H1 (cell line): ENCODE measurements around the gene FBXL17.

ENCODE experiments used
- CHD7 ChIP-seq: fragments of 300-600 bp; sonication (generic); IDR thresholded peaks from 2 replicates; pipeline ENCODE4 v1.7.1; 2012; ENCODE audit warnings: low read length, moderate library complexity, mild to moderate bottlenecking, inconsistent platforms; ENCODE audit not compliant: insufficient replicate concordance
- CTCF ChIP-seq, 3 experiments: IDR thresholded peaks; 1 replicate in 2 of 3; 2 replicates in 1 of 3; pipeline versions ENCODE4 v1.5.1 to v1.6.1; 2011; ENCODE audit warnings: low read length in 3 of 3, mild to moderate bottlenecking in 3 of 3, inconsistent platforms in 2 of 3, low read depth in 1 of 3, moderate library complexity in 1 of 3; ENCODE audit not compliant: insufficient read depth in 1 of 3; ENCODE audit errors: control extremely low read depth in 1 of 3
- EP300 ChIP-seq, 2 experiments: IDR thresholded peaks; 1 replicate in 1 of 2; 2 replicates in 1 of 2; pipeline ENCODE4 v1.6.1; 2011 to 2012; ENCODE audit warnings: low read depth in 2 of 2, low read length in 2 of 2, mild to moderate bottlenecking in 2 of 2, borderline replicate concordance in 1 of 2, inconsistent platforms in 1 of 2, moderate library complexity in 1 of 2
- JUND ChIP-seq: IDR thresholded peaks from 2 replicates; pipeline ENCODE4 v1.6.1; 2011; ENCODE audit warnings: mild to moderate bottlenecking, improper control_type of control experiment, low read length
- MAX ChIP-seq: IDR thresholded peaks from 2 replicates; pipeline ENCODE4 v1.6.1; 2012; ENCODE audit warnings: inconsistent platforms
- POLR2A ChIP-seq, 2 experiments: IDR thresholded peaks; 1 replicate in 1 of 2; 2 replicates in 1 of 2; pipeline ENCODE4 v1.6.1; 2011; ENCODE audit warnings: low read depth in 2 of 2, low read length in 2 of 2, mild to moderate bottlenecking in 2 of 2; ENCODE audit errors: control extremely low read depth in 1 of 2
- TF ChIP-seq, protein P1 (sequence below): IDR thresholded peaks from 2 replicates; pipeline ENCODE4 v1.6.1; 2011; ENCODE audit warnings: low read length, improper control_type of control experiment

- no peak for TF ChIP-seq MAX
- no peak for TF ChIP-seq CTCF (IDR thresholded peaks at IDR 0.05; ENCODE audit: control extremely low read depth in 1 of 3, insufficient read depth in 1 of 3, low read depth in 1 of 3, low read length in 3 of 3)
- no peak for TF ChIP-seq CHD7
- TF ChIP-seq JUND: no peak
- TF ChIP-seq, protein P1, sequence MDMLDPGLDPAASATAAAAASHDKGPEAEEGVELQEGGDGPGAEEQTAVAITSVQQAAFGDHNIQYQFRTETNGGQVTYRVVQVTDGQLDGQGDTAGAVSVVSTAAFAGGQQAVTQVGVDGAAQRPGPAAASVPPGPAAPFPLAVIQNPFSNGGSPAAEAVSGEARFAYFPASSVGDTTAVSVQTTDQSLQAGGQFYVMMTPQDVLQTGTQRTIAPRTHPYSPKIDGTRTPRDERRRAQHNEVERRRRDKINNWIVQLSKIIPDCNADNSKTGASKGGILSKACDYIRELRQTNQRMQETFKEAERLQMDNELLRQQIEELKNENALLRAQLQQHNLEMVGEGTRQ: no peak
- no peak for TF ChIP-seq POLR2A (IDR thresholded peaks at IDR 0.05; ENCODE audit: control extremely low read depth in 1 of 2, low read depth in 2 of 2, low read length in 2 of 2)
- no peak for TF ChIP-seq EP300 (IDR thresholded peaks at IDR 0.05; ENCODE audit: borderline replicate concordance in 1 of 2, low read depth in 2 of 2, low read length in 2 of 2)
Measured at GRCh38 chr5:108373426-108373825, 8.5 kb downstream of the FBXL17 start.
